Subcutaneous adipose tissue (tissue), 4 donors: ENCODE results near the gene PAFAH1B1. TPM values are rescaled to one million over a fixed set of nuclear protein-coding genes. Genes with fewer than 3 reads are reported as not detected.

Experiments used
- CTCF ChIP-seq: fragments of 450-650 bp; IDR thresholded peaks from one replicate; pipeline ENCODE4 v1.5.1; 2016; ENCODE audit warnings: low read depth, mild to moderate bottlenecking, control low read depth, antibody characterized with exemption, moderate library complexity
- total RNA-seq, 4 donors: library from RNA; depleted of rRNA; stranded (reverse); fragments of >200 nt; gene quantifications; one replicate each; pipeline ENCODE4 v1.1.0, GENCODE V29; 2016

The PAFAH1B1 gene
- total RNA-seq, 4 donors from 2014 or later: 102 to 145 (median 138) TPM

GRCh38 chr17:2656283-2656682, 62.8 kb downstream of the PAFAH1B1 start:
- TF ChIP-seq CTCF: no peak

DNA sequence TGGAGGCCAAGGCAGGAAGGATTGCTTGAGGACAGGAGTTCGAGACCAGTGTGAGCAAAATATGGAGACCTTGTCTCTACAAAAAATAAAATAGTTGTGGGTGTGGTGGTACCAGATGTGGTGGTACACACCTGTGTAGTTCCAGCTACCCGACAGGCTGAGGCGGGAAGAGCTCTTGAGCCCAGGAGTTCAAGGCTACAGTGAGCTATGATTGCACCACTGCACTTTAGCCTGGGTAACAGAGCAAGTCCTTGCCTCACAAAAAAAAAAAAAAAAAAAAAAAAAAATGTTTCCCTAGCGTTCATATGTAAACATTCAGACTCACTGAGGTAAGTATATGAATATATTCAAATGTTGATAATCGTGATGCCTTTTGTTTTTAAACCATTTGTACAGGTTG, 78.6 kb downstream of the PAFAH1B1 start:
- TF ChIP-seq CTCF: no peak

- TF ChIP-seq CTCF: no peak
These were observed 87.5 kb downstream of the PAFAH1B1 start for GRCh38 chr17:2680961-2681360.

DNA sequence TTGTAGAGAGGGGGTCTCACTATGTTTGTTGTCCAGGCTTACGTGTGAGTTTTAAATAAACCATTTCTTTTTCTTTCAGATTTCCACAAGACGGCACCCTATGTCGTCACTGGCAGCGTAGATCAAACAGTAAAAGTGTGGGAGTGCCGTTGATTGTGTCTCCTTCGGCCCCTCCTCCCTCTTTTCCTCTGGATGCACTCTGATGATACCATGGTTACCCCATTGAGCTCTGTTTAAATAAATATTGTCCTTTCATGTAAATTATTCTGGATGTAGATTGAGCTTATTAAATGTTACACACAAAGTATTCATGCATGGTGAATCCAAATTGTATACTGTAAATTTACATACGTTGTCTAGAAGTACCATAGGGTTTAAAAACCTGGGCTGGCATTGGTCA, 88.2 kb downstream of the PAFAH1B1 start:
- no peak for TF ChIP-seq CTCF

DNA sequence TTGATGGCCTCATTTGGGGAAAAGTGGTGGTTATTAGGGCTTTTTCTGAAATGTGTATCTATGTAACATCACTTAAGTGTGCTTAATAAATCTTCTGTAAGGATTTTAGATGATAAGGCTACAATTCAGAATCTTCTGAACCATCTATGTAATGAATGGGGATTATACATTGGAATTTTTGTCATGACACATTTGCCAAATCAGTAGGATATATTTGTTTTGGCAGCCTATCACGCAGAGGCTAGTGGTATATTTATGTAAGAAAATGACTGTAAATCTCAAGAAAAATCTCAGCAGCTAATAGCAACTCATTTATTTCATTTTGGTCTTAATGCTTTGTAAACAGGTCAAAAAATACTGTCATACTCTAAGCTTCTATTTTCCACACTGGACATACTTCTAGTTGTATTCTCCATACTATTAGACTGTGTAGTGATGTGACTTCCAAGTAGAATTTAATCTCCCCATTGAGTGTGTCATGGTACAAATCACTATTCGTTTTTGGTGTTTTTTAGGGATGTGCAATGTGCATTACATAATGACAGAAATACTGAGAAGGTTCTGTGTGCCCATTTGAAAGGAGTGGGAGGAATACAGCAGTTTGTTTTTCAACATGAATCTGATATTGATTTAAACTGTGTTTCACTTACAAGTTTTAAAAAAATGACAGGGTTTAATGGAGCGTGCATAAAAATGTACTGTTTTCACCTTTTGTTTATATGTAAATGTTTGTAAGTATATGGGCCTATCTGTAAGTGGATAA, 88.9 kb downstream of the PAFAH1B1 start:
- no peak for TF ChIP-seq CTCF

DNA sequence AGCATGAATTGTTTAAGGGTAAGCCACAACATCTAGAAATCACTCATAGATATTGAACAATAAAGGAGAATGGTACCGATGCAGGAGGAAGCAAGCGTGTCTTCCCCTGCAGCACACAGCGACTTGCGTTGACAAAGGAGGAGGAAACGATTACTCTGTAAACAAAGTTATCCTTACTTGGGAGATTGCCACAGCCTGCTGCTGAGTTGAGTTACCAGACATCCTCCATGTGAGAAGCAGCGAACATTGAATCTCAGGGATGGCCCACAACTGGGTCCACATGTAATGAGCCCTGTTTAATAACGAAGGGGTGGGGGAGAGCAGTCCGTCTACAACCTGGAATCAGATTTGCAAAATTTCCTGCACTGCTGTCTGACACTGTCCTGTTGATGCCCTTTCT, 90.5 kb downstream of the PAFAH1B1 start:
- no peak for TF ChIP-seq CTCF

DNA sequence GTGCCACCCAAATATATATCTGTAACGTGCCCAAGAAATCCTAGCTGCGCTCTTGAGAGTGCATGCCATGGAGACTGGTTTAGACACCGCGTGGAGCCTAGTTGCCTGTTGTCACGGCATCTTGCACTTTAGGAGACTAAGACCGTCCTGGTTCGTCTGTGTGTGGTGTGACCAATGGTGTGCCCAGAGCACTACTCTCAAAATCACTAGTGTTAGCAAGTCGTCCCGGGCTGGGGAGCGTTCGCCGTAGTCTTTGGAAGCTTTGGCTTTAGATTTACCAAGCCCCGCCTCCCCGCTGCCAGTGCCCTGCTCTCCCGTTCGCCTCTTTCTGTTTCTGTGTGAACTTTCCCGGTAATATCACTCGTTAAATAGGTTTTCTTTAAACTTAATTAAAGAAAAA, 91.1 kb downstream of the PAFAH1B1 start:
- TF ChIP-seq CTCF: no peak
